IMR-90 (cell line): ENCODE data around the gene SLC4A3. TPM values are rescaled to one million over a fixed set of nuclear protein-coding genes. Genes with fewer than 3 reads are reported as not detected.

Experiments
- ATAC-seq: fragments of 200-7000 bp; cut with Tn5 transposase; 2 replicates; pipeline ENCODE4 v1.9.1; 2020; ENCODE audit warnings: low read depth, mild to moderate bottlenecking, moderate library complexity
- BruUV-seq: library from RNA; stranded (reverse); fragments of 400-500 nt; replicated peaks from 2 replicates; lab custom pipeline; 2021; lab: Mats Ljungman, UMichigan
- CTCF ChIA-PET: fragments of 300-600 bp; formaldehyde crosslinking; extraction: SDS; loops from one replicate; lab custom pipeline; 2021; ENCODE audit warnings: antibody characterized with exemption; lab: Yijun Ruan, JAX
- POLR2A ChIA-PET: fragments of 300-600 bp; sonication (Branson Sonifier 250); formaldehyde crosslinking; loops from one replicate; lab custom pipeline; 2022; ENCODE audit warnings: antibody characterized with exemption; ENCODE audit not compliant: unreplicated experiment; lab: Charles Lee
- DNase-seq: peaks from one replicate; pipeline ENCODE4 v3.0.0; 2013
- H2AFZ ChIP-seq: replicated peaks from 2 replicates; pipeline ENCODE3; 2013; ENCODE audit warnings: low read length, mild to moderate bottlenecking; ENCODE audit not compliant: poor library complexity
- H2AK5ac ChIP-seq: 2 replicates; pipeline ENCODE4 v1.6.1; 2013; ENCODE audit warnings: low read depth, low read length, inconsistent platforms
- H2AK9ac ChIP-seq: replicated peaks from 2 replicates; pipeline ENCODE3; 2013; ENCODE audit warnings: mild to moderate bottlenecking, low read depth, low read length, moderate library complexity; ENCODE audit not compliant: poor library complexity
- H2BK120ac ChIP-seq: 2 replicates; pipeline ENCODE4 v1.6.1; 2013; ENCODE audit warnings: low read depth, low read length, inconsistent platforms
- H2BK15ac ChIP-seq: 3 replicates; pipeline ENCODE4 v1.6.1; 2013; ENCODE audit warnings: low read depth, low read length, inconsistent platforms
- H2BK20ac ChIP-seq: 2 replicates; pipeline ENCODE4 v1.6.1; 2013; ENCODE audit warnings: low read depth, mild to moderate bottlenecking, inconsistent platforms, low read length, moderate library complexity
- H2BK5ac ChIP-seq: 2 replicates; pipeline ENCODE4 v1.6.1; 2013; ENCODE audit warnings: mild to moderate bottlenecking, low read depth, low read length, inconsistent platforms; ENCODE audit not compliant: poor library complexity, severe bottlenecking
- H3K14ac ChIP-seq: replicated peaks from 2 replicates; pipeline ENCODE4 v1.6.1; 2013; ENCODE audit warnings: low read depth, low read length, inconsistent platforms
- H3K18ac ChIP-seq: 2 replicates; pipeline ENCODE4 v1.6.1; 2013; ENCODE audit warnings: low read depth, low read length, control low read depth
- H3K23ac ChIP-seq: 2 replicates; pipeline ENCODE4 v1.6.1; 2013; ENCODE audit warnings: low read depth, low read length, inconsistent platforms
- H3K27ac ChIP-seq: 2 replicates; pipeline ENCODE4 v1.5.1; 2013; ENCODE audit warnings: mild to moderate bottlenecking, control low read depth, low read length; ENCODE audit not compliant: insufficient read depth
- H3K27me3 ChIP-seq: 2 replicates; pipeline ENCODE4 v1.6.1; 2013; ENCODE audit warnings: low read length; ENCODE audit not compliant: control insufficient read depth, insufficient read depth
- H3K36me3 ChIP-seq: 2 replicates; pipeline ENCODE4 v1.6.1; 2013; ENCODE audit warnings: low read length, mixed read lengths; ENCODE audit not compliant: control insufficient read depth, insufficient read depth
- H3K4ac ChIP-seq: 2 replicates; pipeline ENCODE4 v1.6.1; 2013; ENCODE audit warnings: low read depth, low read length, inconsistent platforms
- H3K4me1 ChIP-seq: 2 replicates; pipeline ENCODE4 v1.6.1; 2013; ENCODE audit warnings: low read length, mixed read lengths; ENCODE audit not compliant: control insufficient read depth, insufficient read depth
- H3K4me2 ChIP-seq: 2 replicates; pipeline ENCODE4 v1.6.1; 2013; ENCODE audit warnings: low read depth, mild to moderate bottlenecking, control low read depth, low read length, moderate library complexity
- H3K4me3 ChIP-seq: 2 replicates; pipeline ENCODE4 v1.5.1; 2013; ENCODE audit warnings: low read depth, mild to moderate bottlenecking, control low read depth, low read length, moderate library complexity; ENCODE audit not compliant: insufficient read depth
- H3K56ac ChIP-seq: 2 replicates; pipeline ENCODE4 v1.6.1; 2013; ENCODE audit warnings: low read length, inconsistent platforms; ENCODE audit not compliant: insufficient read depth; ENCODE audit errors: extremely low read depth
- H3K79me1 ChIP-seq, 2 experiments: 2 replicates each; pipeline ENCODE4 v1.6.1; 2013; ENCODE audit warnings: low read length in 2 of 2, inconsistent platforms in 1 of 2, low read depth in 1 of 2
- H3K9ac ChIP-seq: 2 replicates; pipeline ENCODE4 v1.6.1; 2013; ENCODE audit warnings: low read depth, low read length, control low read depth
- H3K9me1 ChIP-seq: 2 replicates; pipeline ENCODE4 v1.6.1; 2013; ENCODE audit warnings: low read length, inconsistent platforms; ENCODE audit not compliant: insufficient read depth
- H3K9me3 ChIP-seq: 2 replicates; pipeline ENCODE4 v1.6.1; 2013; ENCODE audit warnings: low read length; ENCODE audit not compliant: control insufficient read depth, insufficient read depth
- H4K20me1 ChIP-seq: 2 replicates; pipeline ENCODE4 v1.6.1; 2013; ENCODE audit warnings: low read length, inconsistent platforms; ENCODE audit not compliant: insufficient read depth
- H4K5ac ChIP-seq: 2 replicates; pipeline ENCODE4 v1.6.1; 2013; ENCODE audit warnings: mild to moderate bottlenecking, low read depth, low read length, control low read depth
- H4K8ac ChIP-seq, 2 experiments: 2 replicates each; pipeline ENCODE4 v1.6.1; 2013; ENCODE audit warnings: low read depth in 2 of 2, low read length in 2 of 2, control low read depth in 1 of 2, inconsistent platforms in 1 of 2
- H4K91ac ChIP-seq: 2 replicates; pipeline ENCODE4 v1.6.1; 2013; ENCODE audit warnings: low read depth, low read length, inconsistent platforms; ENCODE audit not compliant: insufficient read depth
- CEBPB ChIP-seq: IDR thresholded peaks from 2 replicates; pipeline ENCODE4 v1.6.1; 2012; ENCODE audit warnings: low read depth, low read length, improper control_type of control experiment
- CTCF ChIP-seq: conservative IDR thresholded peaks from 2 replicates; pipeline ENCODE4 v1.5.1; 2012; ENCODE audit warnings: mild to moderate bottlenecking, low read depth, low read length, improper control_type of control experiment
- ELK1 ChIP-seq: fragments of 150-350 bp; IDR thresholded peaks from 2 replicates; pipeline ENCODE4 v1.6.1; 2016; ENCODE audit warnings: low read depth, mild to moderate bottlenecking, low read length, moderate library complexity, borderline replicate concordance
- FOS ChIP-seq: fragments of 150-350 bp; IDR thresholded peaks from 2 replicates; pipeline ENCODE4 v1.6.1; 2016; ENCODE audit warnings: low read depth, low read length
- MAFK ChIP-seq: IDR thresholded peaks from 2 replicates; pipeline ENCODE4 v1.6.1; 2012; ENCODE audit warnings: low read depth, low read length, improper control_type of control experiment
- MAZ ChIP-seq: IDR thresholded peaks from 2 replicates; pipeline ENCODE4 v1.6.1; 2012; ENCODE audit warnings: low read depth, mild to moderate bottlenecking, low read length, improper control_type of control experiment, moderate library complexity, borderline replicate concordance
- MXI1 ChIP-seq: IDR thresholded peaks from 2 replicates; pipeline ENCODE4 v1.6.1; 2012; ENCODE audit warnings: low read depth, mild to moderate bottlenecking, low read length, moderate library complexity, borderline replicate concordance
- NFE2L2 ChIP-seq: fragments of 150-350 bp; IDR thresholded peaks from 2 replicates; pipeline ENCODE4 v1.6.1; 2016; ENCODE audit warnings: low read depth, mild to moderate bottlenecking, low read length
- POLR2A ChIP-seq: IDR thresholded peaks from 2 replicates; pipeline ENCODE4 v1.6.1; 2012; ENCODE audit warnings: mild to moderate bottlenecking, low read depth, low read length
- RAD21 ChIP-seq: IDR thresholded peaks from 2 replicates; pipeline ENCODE4 v1.6.1; 2012; ENCODE audit warnings: low read length, improper control_type of control experiment
- RCOR1 ChIP-seq: IDR thresholded peaks from 2 replicates; pipeline ENCODE4 v1.6.1; 2012; ENCODE audit warnings: mild to moderate bottlenecking, low read length, improper control_type of control experiment; ENCODE audit not compliant: insufficient replicate concordance
- RFX5 ChIP-seq: IDR thresholded peaks from 2 replicates; pipeline ENCODE4 v1.8.0; 2012; ENCODE audit warnings: low read depth, mild to moderate bottlenecking, low read length, moderate library complexity
- SMC3 ChIP-seq: fragments of 150-350 bp; IDR thresholded peaks from 2 replicates; pipeline ENCODE4 v1.6.1; 2016; ENCODE audit warnings: low read depth, mild to moderate bottlenecking, antibody characterized with exemption, low read length, moderate library complexity
- WGBS, 2 experiments: methylation state at CpG; one replicate each; pipeline versions ENCODE4 v1.1.5 to v1.1.7; 2013; ENCODE audit warnings: missing lambda C conversion rate in 2 of 2; ENCODE audit not compliant: insufficient read length in 1 of 2; ENCODE audit errors: extremely low coverage in 2 of 2; 5-methylcytosine and 5-hydroxymethylcytosine counted together
- dilution Hi-C: fragments of 300-500 bp; cut with HindIII; formaldehyde crosslinking; loops from one replicate; pipeline ENCODE4 v1.14.3; 2018; ENCODE audit warnings: low sequenced_read_pairs; ENCODE audit not compliant: unreplicated experiment
- in situ Hi-C: fragments of 300-500 bp; cut with MboI; formaldehyde crosslinking; loops from 3 replicates; pipeline ENCODE4 v1.14.3; 2019; ENCODE audit warnings: low sequenced_read_pairs, inconsistent platforms, mixed read lengths
- intact Hi-C: fragments of 100-400 bp; cut with micrococcal nuclease; formaldehyde crosslinking; loops from 2 replicates; pipeline ENCODE4 v1.10.0; 2022
- polyA plus RNA-seq, 3 experiments: library from polyadenylated mRNA; depleted of rRNA; stranded (reverse); fragments of >200 nt; gene quantifications; 2 replicates each; pipeline ENCODE4 v1.2.3, GENCODE V29; 2012; ENCODE audit warnings: low replicate concordance in 1 of 3
- total RNA-seq: library from RNA; depleted of rRNA; stranded (reverse); fragments of >200 nt; gene quantifications from 2 replicates; pipeline ENCODE4 v1.2.3, GENCODE V29; 2012
- TF ChIP-seq, protein P1 (sequence below): fragments of 150-350 bp; IDR thresholded peaks from 2 replicates; pipeline ENCODE4 v1.6.1; 2017; ENCODE audit warnings: mild to moderate bottlenecking, antibody characterized with exemption, low read length, low read depth

Gene SLC4A3
- total and polyA plus RNA-seq, 2 of the 4 experiments (the other 2 are of a cell fraction) = 0.90 to 6.1 TPM

DNA sequence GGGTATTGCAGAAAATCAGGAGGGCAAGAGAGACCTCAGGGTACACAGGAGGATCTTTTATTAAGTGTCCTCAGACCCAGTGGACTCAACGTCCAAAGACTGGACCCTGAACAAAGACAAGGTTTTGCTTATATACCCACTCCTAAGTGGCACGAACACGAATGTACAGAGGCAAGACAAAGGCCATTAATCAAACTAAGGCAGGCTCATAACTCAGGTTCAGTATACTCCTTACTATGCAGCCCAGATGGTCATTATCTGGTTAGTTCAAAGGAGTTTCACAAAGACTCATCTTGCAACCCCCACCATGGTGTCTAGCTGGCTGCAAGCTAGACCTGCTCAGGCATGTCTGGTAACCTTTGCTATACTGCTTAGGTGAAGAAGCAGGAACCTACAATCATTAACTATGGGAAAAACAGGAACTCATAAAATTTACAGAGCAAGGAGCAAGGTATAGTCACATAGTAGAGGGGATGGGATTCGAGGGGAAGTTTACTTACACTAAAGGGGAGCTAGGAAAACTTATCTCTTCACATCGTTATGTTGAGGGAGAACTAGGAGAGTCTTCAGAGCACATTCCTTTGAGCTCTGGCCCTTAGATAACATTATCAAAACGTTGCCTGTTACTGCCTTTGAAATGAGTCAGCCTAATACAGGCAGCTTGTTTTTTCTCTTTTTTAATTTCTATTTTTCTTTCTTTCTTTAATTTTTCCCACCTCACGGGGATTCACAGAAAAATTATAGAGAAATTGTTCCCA, 33.9 kb downstream of the SLC4A3 start:
- ChIA-PET CTCF (interaction anchor here (1.3 kb wide), 1 partner anchor 28 kb away, joined by 4 read pairs; no protein-coding TSS in a partner anchor), POLR2A (interaction anchor here (0.6 kb wide), 1 partner anchor 126 kb away, joined by 3 read pairs; no protein-coding TSS in a partner anchor)
- no peaks in the 10 kb centered on the region for H3K79me1 ChIP-seq
- ATAC-seq (peak; percentile 76), DNase-seq (peak; percentile 45)
- H2BK20ac ChIP-seq = no peak overlapping the region
- H2BK5ac ChIP-seq = peak overlapping the region; percentile 76
- no peak overlapping the region; the same call in 1 of the 2 replicates for H4K91ac ChIP-seq
- H3K14ac ChIP-seq = no peak overlapping the region; the same call in 1 of the 2 replicates
- no CpG with 5 or more reads among the region's 7 CpGs for WGBS, 2 experiments
- H3K9ac ChIP-seq = no peak overlapping the region
- H3K9me3 ChIP-seq = peaks cover 4% of the 10 kb centered on the region
- dilution Hi-C loops = no loop called here
- peaks cover 4% of the 10 kb centered on the region; the same call in 1 of the 2 replicates for H3K4me1 ChIP-seq
- no peaks in the 10 kb centered on the region for H4K20me1 ChIP-seq
- H4K8ac ChIP-seq = peak overlapping the region in 1 of 2 experiments; percentile 67; a peak in 1 of 4 replicates
- H3K9me1 ChIP-seq = no peaks in the 10 kb centered on the region
- H4K5ac ChIP-seq = peak overlapping the region; percentile 7; the same call in 1 of the 2 replicates
- BruUV-seq = no TSS peak
- no peaks in the 10 kb centered on the region for H3K36me3 ChIP-seq
- H3K18ac ChIP-seq = no peak overlapping the region
- no peak overlapping the region for H2AK9ac ChIP-seq
- no peak overlapping the region for H2AFZ ChIP-seq
- no peak overlapping the region for H3K23ac ChIP-seq
- no peak overlapping the region for H3K27ac ChIP-seq
- H2BK15ac ChIP-seq = 0 out of 3 replicates have a peak overlapping the region, but pooled peaks have one; percentile 23
- H3K4me3 ChIP-seq = no peak overlapping the region
- H3K4ac ChIP-seq = no peak overlapping the region; the same call in 1 of the 2 replicates
- no peak overlapping the region; the same call in 1 of the 2 replicates for H3K4me2 ChIP-seq
- H3K56ac ChIP-seq = no peak overlapping the region
- intact Hi-C loops = no loop called here
- in situ Hi-C loops = no loop called here
- peak overlapping the region; percentile 27; the same call in 1 of the 2 replicates for H2BK120ac ChIP-seq
- H2AK5ac ChIP-seq = no peak overlapping the region
- H3K27me3 ChIP-seq = peaks cover 6% of the 10 kb centered on the region
- TF ChIP-seq CEBPB (no peak), RCOR1 (no peak), POLR2A (no peak), MXI1 (no peak), ELK1 (no peak), RFX5 (no peak), CTCF (no peak), SMC3 (no peak), NFE2L2 (no peak), RAD21 (no peak), MAFK (no peak), FOS (no peak), MAZ (no peak)
- TF ChIP-seq, protein P1, sequence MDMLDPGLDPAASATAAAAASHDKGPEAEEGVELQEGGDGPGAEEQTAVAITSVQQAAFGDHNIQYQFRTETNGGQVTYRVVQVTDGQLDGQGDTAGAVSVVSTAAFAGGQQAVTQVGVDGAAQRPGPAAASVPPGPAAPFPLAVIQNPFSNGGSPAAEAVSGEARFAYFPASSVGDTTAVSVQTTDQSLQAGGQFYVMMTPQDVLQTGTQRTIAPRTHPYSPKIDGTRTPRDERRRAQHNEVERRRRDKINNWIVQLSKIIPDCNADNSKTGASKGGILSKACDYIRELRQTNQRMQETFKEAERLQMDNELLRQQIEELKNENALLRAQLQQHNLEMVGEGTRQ = no peak
